K562 (cell line): ENCODE measurements around the gene AJUBA. TPM values are rescaled to one million over a fixed set of nuclear protein-coding genes. Genes with fewer than 3 reads are reported as not detected.

Source experiments
- ATAC-seq: fragments of 200-7000 bp; cut with Tn5 transposase; 3 replicates; pipeline ENCODE4 v1.9.1; 2020; ENCODE audit warnings: moderate library complexity
- BruUV-seq: library from RNA; stranded (reverse); fragments of 400-500 nt; replicated peaks from 2 replicates; lab custom pipeline; 2021; lab: Mats Ljungman, UMichigan
- CTCF ChIA-PET: fragments of 300-600 bp; formaldehyde crosslinking; extraction: SDS; loops from one replicate; lab custom pipeline; 2021; ENCODE audit warnings: low intra/inter-chr PET ratio; lab: Yijun Ruan, JAX
- POLR2A ChIA-PET: fragments of 300-600, 350-650 bp; sonication (Branson Sonifier 250); formaldehyde crosslinking; extraction: SDS; loops from one replicate; lab custom pipeline; 2021; ENCODE audit warnings: antibody characterized with exemption, inconsistent platforms; lab: Yijun Ruan, JAX
- DNase-seq, 4 experiments: peaks; one replicate each; pipeline versions ENCODE4 v3.0.0 to v3.0.0-alpha.2; 2011 to 2018; ENCODE audit warnings: low spot score in 3 of 4, mixed read lengths in 3 of 4; ENCODE audit errors: extremely low read depth in 1 of 4
- FAIRE-seq: peaks from 2 replicates; lab custom pipeline; 2011; peaks lifted over from hg19 to GRCh38; lab: Jason Lieb, UNC
- H2AFZ ChIP-seq: 2 replicates; pipeline ENCODE4 v1.6.0; 2011; ENCODE audit warnings: low read depth, low read length, control low read depth, inconsistent platforms
- H3K27ac ChIP-seq: fragments of 200-600 bp; 3 replicates; pipeline ENCODE4 v1.8.0; 2011; ENCODE audit warnings: low read depth, mild to moderate bottlenecking, control low read depth, inconsistent platforms, low read length, moderate library complexity, mixed read lengths; ENCODE audit errors: extremely low read depth
- H3K27me3 ChIP-seq, 2 experiments: fragments of 300-600 bp in 1 of 2; 2 replicates in 1 of 2; 3 replicates in 1 of 2; pipeline versions ENCODE4 v1.6.0 to v1.8.0; 2011; ENCODE audit warnings: inconsistent platforms in 2 of 2, low read length in 2 of 2, mild to moderate bottlenecking in 1 of 2, mixed read lengths in 1 of 2, moderate library complexity in 1 of 2; ENCODE audit not compliant: control insufficient read depth in 2 of 2, insufficient read depth in 2 of 2
- H3K36me3 ChIP-seq: fragments of 300-600 bp; 3 replicates; pipeline ENCODE4 v1.8.0; 2011; ENCODE audit warnings: mild to moderate bottlenecking, low read length, inconsistent platforms; ENCODE audit not compliant: control insufficient read depth, insufficient read depth
- H3K4me1 ChIP-seq, 2 experiments: fragments of 200-600 bp in 1 of 2; replicated peaks in 1 of 2; 2 replicates in 1 of 2; 3 replicates in 1 of 2; pipeline versions ENCODE4 v1.5.1 to v1.8.0; 2011; ENCODE audit warnings: inconsistent platforms in 2 of 2, low read length in 2 of 2, mild to moderate bottlenecking in 1 of 2, mixed read lengths in 1 of 2, moderate library complexity in 1 of 2; ENCODE audit not compliant: control insufficient read depth in 2 of 2, insufficient read depth in 2 of 2
- H3K4me2 ChIP-seq: 2 replicates; pipeline ENCODE4 v1.6.1; 2011; ENCODE audit warnings: low read length, control low read depth, inconsistent platforms, mixed read lengths; ENCODE audit not compliant: insufficient read depth
- H3K4me3 ChIP-seq: fragments of 200-600 bp; sonication (generic), shearing (Covaris generic); 2 replicates; pipeline ENCODE4 v1.5.1; 2016; ENCODE audit warnings: control low read depth, inconsistent platforms
- H3K79me2 ChIP-seq: fragments of 200-600 bp; 3 replicates; pipeline ENCODE4 v1.8.0; 2011; ENCODE audit warnings: low read length, inconsistent platforms; ENCODE audit not compliant: control insufficient read depth, insufficient read depth
- H3K9ac ChIP-seq, 2 experiments: 2 replicates each; pipeline versions ENCODE4 v1.6.0 to v1.6.1; 2011; ENCODE audit warnings: low read depth in 2 of 2, low read length in 2 of 2, control low read depth in 1 of 2, inconsistent platforms in 1 of 2, mild to moderate bottlenecking in 1 of 2, mixed read lengths in 1 of 2; ENCODE audit not compliant: insufficient read depth in 1 of 2
- H3K9me1 ChIP-seq: one replicate; pipeline ENCODE4 v1.6.0; 2011; ENCODE audit warnings: inconsistent platforms, mild to moderate bottlenecking, low read length, moderate library complexity; ENCODE audit not compliant: control insufficient read depth, insufficient read depth
- H3K9me3 ChIP-seq: replicated peaks from 2 replicates; pipeline ENCODE4 v1.5.1; 2011; ENCODE audit warnings: low read depth, low read length, inconsistent platforms; ENCODE audit not compliant: control insufficient read depth, insufficient read depth
- H4K20me1 ChIP-seq: replicated peaks from 2 replicates; pipeline ENCODE4 v1.6.1; 2011; ENCODE audit warnings: low read length, inconsistent platforms, mixed read lengths; ENCODE audit not compliant: control insufficient read depth, insufficient read depth
- ARID3B ChIP-seq: fragments of 250-450 bp; sonication (Bioruptor Pico); IDR thresholded peaks from 2 replicates; pipeline ENCODE4 v1.4.0; 2020; ENCODE audit warnings: borderline replicate concordance
- CREB3 ChIP-seq: fragments of 450-650 bp; conservative IDR thresholded peaks from 2 replicates; pipeline ENCODE4 v1.6.1; 2016; ENCODE audit warnings: missing genetic modification characterization, low read depth, mild to moderate bottlenecking, missing compliant biosample characterization, moderate library complexity
- ELF1 ChIP-seq: fragments of 200-800 bp; sonication (Bioruptor generic); IDR thresholded peaks from 2 replicates; pipeline ENCODE4 v1.6.1; 2016; ENCODE audit warnings: missing genetic modification characterization, missing compliant biosample characterization
- ETV1 ChIP-seq: fragments of 450-650 bp; conservative IDR thresholded peaks from 2 replicates; pipeline ENCODE4 v1.6.1; 2016; ENCODE audit warnings: missing genetic modification characterization, control low read depth, low read depth, missing compliant biosample characterization
- KDM1A ChIP-seq, 2 experiments: fragments of 450-650 bp; IDR thresholded peaks; 2 replicates each; pipeline ENCODE4 v1.6.1; 2016; ENCODE audit warnings: mild to moderate bottlenecking in 2 of 2
- KDM5B ChIP-seq: fragments of 200-600 bp; sonication (generic); IDR thresholded peaks from 2 replicates; pipeline ENCODE4 v1.6.1; 2012; ENCODE audit warnings: low read depth, mild to moderate bottlenecking, moderate library complexity, low read length, control low read depth, inconsistent platforms; ENCODE audit not compliant: insufficient replicate concordance
- MLLT1 ChIP-seq, 2 experiments: fragments of 450-650 bp; IDR thresholded peaks; 2 replicates each; pipeline ENCODE4 v1.6.1; 2016
- MYC ChIP-seq, 2 experiments: fragments of 250-450 bp in 1 of 2; sonication (Bioruptor Pico) in 1 of 2; IDR thresholded peaks; 2 replicates each; pipeline versions ENCODE4 v1.5.1 to v1.6.1; 2012 to 2021; ENCODE audit warnings: low read depth in 2 of 2, borderline replicate concordance in 1 of 2, improper control_type of control experiment in 1 of 2, low read length in 1 of 2, mild to moderate bottlenecking in 1 of 2, moderate library complexity in 1 of 2
- NFIC ChIP-seq: fragments of 450-650 bp; IDR thresholded peaks from 2 replicates; pipeline ENCODE4 v1.6.1; 2017; ENCODE audit warnings: mild to moderate bottlenecking, inconsistent platforms
- NFIX ChIP-seq: fragments of 250-450 bp; sonication (Bioruptor Pico); IDR thresholded peaks from 2 replicates; pipeline ENCODE4 v1.4.0; 2020; ENCODE audit warnings: low read depth, mild to moderate bottlenecking, moderate library complexity
- PCBP2 ChIP-seq: fragments of 200-400 bp; formaldehyde crosslinking; IDR thresholded peaks from 2 replicates; pipeline ENCODE4 v1.6.1; 2018; ENCODE audit warnings: low read length, low read depth, mild to moderate bottlenecking, moderate library complexity; ENCODE audit not compliant: poor library complexity, severe bottlenecking
- TCFL5 ChIP-seq: fragments of 250-450 bp; sonication (Bioruptor Pico); conservative IDR thresholded peaks from 2 replicates; pipeline ENCODE4 v1.6.1; 2021; ENCODE audit warnings: mild to moderate bottlenecking, moderate library complexity, matching md5 sums
- THRAP3 ChIP-seq: fragments of 450-650 bp; IDR thresholded peaks from 2 replicates; pipeline ENCODE4 v1.6.1; 2016; ENCODE audit warnings: mild to moderate bottlenecking, inconsistent platforms, borderline replicate concordance
- ZEB2 ChIP-seq: fragments of 450-650 bp; IDR thresholded peaks from 2 replicates; pipeline ENCODE4 v1.6.1; 2016
- ZNF639 ChIP-seq, 2 experiments: fragments of 200-800 bp in 1 of 2; sonication (Bioruptor generic) in 1 of 2; sonication (generic) in 1 of 2; formaldehyde crosslinking in 1 of 2; IDR thresholded peaks in 1 of 2; conservative IDR thresholded peaks in 1 of 2; 2 replicates each; pipeline versions ENCODE4 v1.5.0 to v1.6.1; 2016 to 2020; ENCODE audit warnings: missing compliant biosample characterization in 1 of 2, missing genetic modification characterization in 1 of 2, missing genetic modification reagents in 1 of 2
- ZNF644 ChIP-seq: fragments of 200-800 bp; sonication (Bioruptor generic); IDR thresholded peaks from 2 replicates; pipeline ENCODE4 v1.6.1; 2016; ENCODE audit warnings: low read depth, missing genetic modification characterization, missing compliant biosample characterization
- WGBS: fragments of 100-300 bp; shearing (Covaris generic); methylation state at CpG from one replicate; pipeline ENCODE4 v1.1.6; 2016; ENCODE audit warnings: low coverage, mixed read lengths; ENCODE audit not compliant: insufficient coverage; ENCODE audit errors: missing lambda C conversion rate; 5-methylcytosine and 5-hydroxymethylcytosine counted together
- in situ Hi-C: fragments of 300-500 bp; cut with MboI; formaldehyde crosslinking; loops from 4 replicates; pipeline ENCODE4 v1.15.0; 2018; ENCODE audit warnings: inconsistent platforms, mixed read lengths
- intact Hi-C: fragments of 100-400 bp; cut with micrococcal nuclease; formaldehyde crosslinking; loops from 2 replicates; pipeline ENCODE4 v1.14.2; 2022
- polyA plus RNA-seq, 8 experiments: library from polyadenylated mRNA; depleted of rRNA in 4 of 8; stranded (reverse) in 5 of 8; unstranded in 3 of 8; fragments of >200 nt; fragmentation: Nextera tagmentation in 2 of 8; fragmentation: Illumina TruSeq in 1 of 8; extraction: Ambion mirVana in 2 of 8; extraction: Trizol in 1 of 8; gene quantifications; 2 replicates each; pipeline versions ENCODE4 v1.2.1 to v1.2.3, GENCODE V29; 2011 to 2014; ENCODE audit warnings: inconsistent platforms in 1 of 8, missing spikeins in 1 of 8
- total RNA-seq, 7 experiments: library from RNA; depleted of rRNA in 6 of 7; stranded (reverse); fragments of >200 nt in 6 of 7; fragmentation: Illumina TruSeq in 2 of 7; extraction: Trizol in 2 of 7; gene quantifications; 2 replicates each; pipeline versions ENCODE4 v1.2.1 to v1.2.3, GENCODE V29; 2011 to 2021; ENCODE audit warnings: low replicate concordance in 1 of 7

The AJUBA gene
- total and polyA plus RNA-seq, 9 of the 15 experiments (the other 6 are each of a cell fraction or from before 2014, with no cell fraction given): 0.73 to 4.7 (median 2.8) TPM

GRCh38 chr14:23009483-23009938 lies 27.2 kb upstream of the AJUBA start:
- H3K4me3 ChIP-seq: peak overlapping the region; percentile 43
- ChIA-PET CTCF (no interaction called here), POLR2A (interaction anchor here (0.7 to 4.0 kb wide), 4 partner anchors 13 to 243 kb away, joined by 3 to 65 read pairs (median 4); partner anchors contain the start of genes OXA1L and PSMB5)
- peak overlapping the region; percentile 71 to 92; a peak in 3 of 4 replicates for H3K9ac ChIP-seq
- H3K27ac ChIP-seq: peak overlapping the region; percentile 97
- intact Hi-C loops: no loop called here
- H3K4me2 ChIP-seq: peak overlapping the region; percentile 84
- no peaks in the 10 kb centered on the region for H4K20me1 ChIP-seq
- DNase-seq (peak in 1 of 4 experiments; percentile 49), ATAC-seq (no peak), FAIRE-seq (no peak)
- H3K4me1 ChIP-seq: peaks cover 24 to 40% of the 10 kb centered on the region in 2 experiments
- no peaks in the 10 kb centered on the region for H3K27me3 ChIP-seq
- 0% methylated on average over 8 of the region's 8 CpGs for WGBS
- BruUV-seq: TSS peak; percentile 83
- H3K36me3 ChIP-seq: no peaks in the 10 kb centered on the region
- no peaks in the 10 kb centered on the region for H3K9me1 ChIP-seq
- H2AFZ ChIP-seq: peak overlapping the region; percentile 75
- no peaks in the 10 kb centered on the region for H3K9me3 ChIP-seq
- peaks cover 43% of the 10 kb centered on the region for H3K79me2 ChIP-seq
- in situ Hi-C loops: no loop called here
- TF ChIP-seq NFIX (CRISPR knock-in tag) (no peak), ZNF644 (0 out of 2 replicates have a peak, but pooled peaks have one; percentile 37), CREB3 (no peak), THRAP3 (no peak), MLLT1 (IDR thresholded peaks at IDR 0.05) (peak; percentile 20 to 40; a peak in 1 of 4 replicates), MYC (IDR thresholded peaks at IDR 0.05; ENCODE audit: low read depth, low read length) (no peak), MYC (CRISPR knock-in tag; IDR thresholded peaks at IDR 0.05; ENCODE audit: borderline replicate concordance, low read depth) (no peak), ELF1 (tag) (peak; percentile 40; the same call in 1 of the 2 replicates), TCFL5 (CRISPR knock-in tag) (no peak), ZNF639 (CRISPR knock-in tag; conservative IDR thresholded peaks at IDR 0.05 in 1 of 2, IDR thresholded peaks at IDR 0.05 in 1 of 2) (peak in 1 of 2 experiments; percentile 26; a peak in 2 of 4 replicates), ETV1 (tag) (no peak), ARID3B (no peak), KDM5B (peak; percentile 0), ZEB2 (no peak), NFIC (peak; percentile 29; the same call in 1 of the 2 replicates), PCBP2 (no peak), KDM1A (IDR thresholded peaks at IDR 0.05) (no peak)
